GM19452 (cell line): ENCODE results near the gene C14orf39.

ENCODE experiments used
- ATAC-seq: cut with Tn5 transposase; IDR thresholded peaks from one replicate; pipeline ENCODE4 v1.9.1; 2021; ENCODE audit not compliant: unreplicated experiment

The C14orf39 gene

GRCh38 chr14:60485598-60486251, at the start of gene C14orf39:
Gene C14orf39, minus strand, starts transcription at chr14:60486063. Its CDS starts 985 bp downstream, at chr14:60485078.
- no peak for ATAC-seq

DNA sequence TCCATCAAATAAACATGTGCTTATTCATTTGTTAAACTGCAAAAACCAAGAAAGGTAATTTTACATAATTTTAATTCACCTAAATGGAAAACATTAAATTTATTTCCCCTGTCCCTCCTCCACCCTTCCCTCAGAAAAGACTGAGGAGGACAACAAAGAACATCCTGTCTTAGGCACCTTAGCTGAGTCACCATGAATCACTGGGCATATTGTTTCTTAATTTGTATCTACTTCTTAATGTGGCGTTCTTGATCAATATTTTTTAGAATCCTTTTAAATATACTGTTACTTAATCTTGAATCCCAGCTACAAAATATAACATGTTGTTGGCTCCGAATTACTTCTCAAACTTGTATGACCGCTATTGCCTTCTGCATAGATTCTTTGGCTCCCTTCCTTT, 46.6 kb upstream of the C14orf39 start:
- ATAC-seq: no peak

GRCh38 chr14:60515511-60516289, 29.8 kb upstream of the C14orf39 start:
- ATAC-seq: no peak

DNA sequence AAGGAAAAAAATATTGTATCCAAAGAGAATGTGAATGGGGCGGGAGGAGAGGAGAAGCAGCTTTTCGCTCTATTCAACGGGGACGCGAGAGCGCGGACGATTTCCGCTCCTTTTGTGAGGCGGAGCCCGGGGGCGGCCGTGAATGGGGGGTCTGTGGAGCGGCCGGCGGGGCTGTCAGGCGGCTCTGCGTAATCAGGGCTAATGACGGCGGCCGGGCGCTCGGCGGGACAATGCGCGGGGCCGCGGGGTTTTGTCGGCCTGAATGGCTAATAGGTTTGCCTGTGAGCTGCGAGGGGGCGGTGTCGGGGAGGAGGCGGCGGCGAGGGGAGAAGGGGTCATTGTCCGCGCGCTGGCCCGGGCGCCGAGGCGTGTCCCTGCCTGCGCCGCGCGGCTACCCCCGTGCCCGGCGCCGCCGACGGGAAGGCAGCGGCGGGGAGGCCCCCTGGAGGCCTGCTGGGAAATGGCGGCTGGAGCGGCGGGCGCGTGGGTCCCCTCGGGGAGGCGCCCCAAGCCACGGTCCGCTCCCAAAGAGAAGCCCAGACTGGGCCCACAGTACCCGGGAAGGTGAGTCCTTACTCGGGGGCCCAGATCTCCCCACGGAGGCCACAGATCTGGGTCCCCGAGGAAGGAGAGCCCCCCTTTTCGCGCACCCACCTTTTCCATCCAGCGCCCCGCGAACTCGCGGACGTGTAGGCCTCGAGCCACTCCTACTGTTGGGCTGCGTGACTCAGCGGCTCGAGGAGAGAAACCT, 29.1 kb upstream of the C14orf39 start:
- no peak for ATAC-seq

GRCh38 chr14:60514378-60514740, 28.5 kb upstream of the C14orf39 start:
- no peak for ATAC-seq

GRCh38 chr14:60512973-60513571, 27.2 kb upstream of the C14orf39 start:
- ATAC-seq: no peak

DNA sequence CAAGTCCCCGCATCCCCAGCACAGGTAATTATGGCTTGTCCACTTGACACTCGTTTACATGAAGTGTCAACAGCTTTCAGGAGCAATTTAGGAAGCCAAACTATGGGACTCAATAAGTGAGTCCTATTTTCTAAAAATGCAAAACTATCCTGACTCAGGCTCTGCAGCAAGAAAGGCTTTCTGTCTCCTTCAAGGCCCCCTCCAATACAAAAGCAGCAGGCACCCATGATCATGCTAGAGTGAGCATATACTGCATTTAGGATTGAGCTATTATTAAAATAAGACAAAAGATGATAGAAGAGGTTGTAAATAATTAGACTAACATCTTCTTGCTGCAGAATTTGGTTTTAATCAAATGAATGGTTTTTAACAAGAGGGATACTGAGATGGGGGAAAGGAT, 26.3 kb upstream of the C14orf39 start:
- ATAC-seq: no peak

- ATAC-seq: no peak
Observed at GRCh38 chr14:60510951-60511599, 25.2 kb upstream of the C14orf39 start.

DNA sequence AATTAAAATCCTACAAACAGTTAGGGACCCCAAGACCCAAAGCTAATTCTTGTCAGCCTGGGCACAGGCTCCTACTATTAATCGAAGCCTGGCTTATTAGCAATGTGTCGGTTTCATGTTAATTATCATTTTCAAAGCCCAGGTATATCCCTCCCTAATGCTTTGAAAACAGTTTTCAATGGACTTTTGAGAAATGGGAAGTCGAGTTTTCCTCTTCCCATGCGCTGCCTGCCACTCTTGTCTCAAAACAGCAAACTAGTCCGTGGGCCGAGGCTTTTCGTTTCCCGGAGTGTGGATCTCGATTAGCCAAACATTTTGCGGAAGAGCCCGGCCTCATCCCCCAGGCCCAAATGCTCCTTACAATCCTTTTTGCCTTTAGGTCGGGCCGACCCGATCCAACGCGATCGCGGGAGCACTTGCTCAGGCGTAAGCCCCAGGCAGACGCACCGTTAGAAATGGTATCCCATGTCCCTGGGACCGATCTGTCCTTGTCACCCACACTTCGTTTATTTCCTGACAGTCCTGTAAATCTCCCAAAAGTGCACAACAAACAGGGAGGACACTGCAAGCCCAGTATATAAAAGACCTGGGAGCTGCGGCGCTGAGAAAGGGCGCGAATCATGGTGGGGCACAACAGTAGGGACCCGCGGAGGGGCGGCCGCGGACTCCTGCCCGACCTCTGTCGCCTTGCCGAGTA, 24.5 kb upstream of the C14orf39 start:
- ATAC-seq: no peak

DNA sequence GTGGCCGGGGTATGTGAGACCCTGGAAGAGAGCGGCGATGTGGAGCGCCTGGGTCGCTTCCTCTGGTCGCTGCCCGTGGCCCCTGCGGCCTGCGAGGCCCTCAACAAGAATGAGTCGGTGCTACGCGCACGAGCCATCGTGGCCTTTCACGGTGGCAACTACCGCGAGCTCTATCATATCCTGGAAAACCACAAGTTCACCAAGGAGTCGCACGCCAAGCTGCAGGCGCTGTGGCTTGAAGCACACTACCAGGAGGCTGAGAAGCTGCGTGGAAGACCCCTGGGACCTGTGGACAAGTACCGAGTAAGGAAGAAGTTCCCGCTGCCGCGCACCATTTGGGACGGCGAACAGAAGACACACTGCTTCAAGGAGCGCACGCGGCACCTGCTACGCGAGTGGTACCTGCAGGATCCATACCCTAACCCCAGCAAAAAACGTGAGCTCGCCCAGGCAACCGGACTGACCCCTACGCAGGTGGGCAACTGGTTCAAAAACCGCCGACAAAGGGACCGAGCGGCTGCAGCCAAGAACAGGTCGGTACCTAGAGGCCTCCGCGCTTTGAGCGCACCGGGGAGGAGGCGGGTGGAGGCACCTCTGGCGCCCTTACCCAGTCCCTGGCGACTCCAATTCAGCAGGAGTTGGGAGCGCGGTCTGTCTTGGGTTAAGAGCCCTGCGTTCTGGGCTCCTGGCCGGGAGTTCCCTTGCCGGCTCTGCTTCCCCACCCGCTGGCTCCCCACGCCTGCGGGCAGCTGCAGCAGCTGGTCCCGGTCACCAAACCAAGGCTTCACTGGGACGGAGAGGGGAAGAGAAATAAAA, 23.8 kb upstream of the C14orf39 start:
- ATAC-seq: no peak

DNA sequence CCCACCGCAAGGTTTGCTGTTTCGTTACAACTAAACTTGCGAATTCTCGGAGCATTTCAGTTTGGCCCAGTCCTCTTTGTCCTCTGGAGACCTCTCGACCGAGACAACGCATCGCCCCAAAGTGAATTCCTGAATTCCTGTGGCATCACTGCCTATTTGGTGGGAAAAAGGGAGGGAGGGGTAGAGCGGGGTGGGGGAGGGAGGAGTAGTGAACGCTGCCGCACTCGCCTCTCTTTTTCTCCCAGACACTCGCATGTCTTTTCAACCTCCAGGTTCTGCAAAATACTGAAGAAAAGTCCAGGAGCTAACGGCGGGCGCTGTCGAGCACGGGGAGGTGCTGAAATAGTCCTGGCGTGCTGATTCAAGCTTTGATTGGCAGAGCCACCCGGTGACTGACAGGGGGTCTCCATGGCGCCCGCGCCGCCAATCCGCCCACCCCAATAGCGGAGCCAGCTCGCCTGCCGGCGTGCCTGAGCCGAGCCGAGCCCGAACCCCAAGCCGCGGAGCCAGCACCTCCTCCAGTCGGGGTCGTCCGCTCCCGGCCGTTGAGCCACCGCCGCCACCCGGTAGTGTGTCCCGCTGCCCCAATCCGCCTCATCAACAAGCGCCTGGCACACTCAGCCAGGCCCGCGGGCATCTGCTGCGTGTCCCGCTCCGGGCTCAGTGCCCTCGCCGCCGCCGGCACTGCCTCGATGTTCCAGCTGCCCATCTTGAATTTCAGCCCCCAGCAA, 23.0 kb upstream of the C14orf39 start, which contains the start of gene SIX6:
Gene SIX6 (plus strand): TSS at position 440 of the 731 bp plus-strand sequence. CDS start 253 bp downstream, at position 693.
- no peak for ATAC-seq

- no peak for ATAC-seq
Observed at GRCh38 chr14:60508363-60508706, 22.5 kb upstream of the C14orf39 start.

DNA sequence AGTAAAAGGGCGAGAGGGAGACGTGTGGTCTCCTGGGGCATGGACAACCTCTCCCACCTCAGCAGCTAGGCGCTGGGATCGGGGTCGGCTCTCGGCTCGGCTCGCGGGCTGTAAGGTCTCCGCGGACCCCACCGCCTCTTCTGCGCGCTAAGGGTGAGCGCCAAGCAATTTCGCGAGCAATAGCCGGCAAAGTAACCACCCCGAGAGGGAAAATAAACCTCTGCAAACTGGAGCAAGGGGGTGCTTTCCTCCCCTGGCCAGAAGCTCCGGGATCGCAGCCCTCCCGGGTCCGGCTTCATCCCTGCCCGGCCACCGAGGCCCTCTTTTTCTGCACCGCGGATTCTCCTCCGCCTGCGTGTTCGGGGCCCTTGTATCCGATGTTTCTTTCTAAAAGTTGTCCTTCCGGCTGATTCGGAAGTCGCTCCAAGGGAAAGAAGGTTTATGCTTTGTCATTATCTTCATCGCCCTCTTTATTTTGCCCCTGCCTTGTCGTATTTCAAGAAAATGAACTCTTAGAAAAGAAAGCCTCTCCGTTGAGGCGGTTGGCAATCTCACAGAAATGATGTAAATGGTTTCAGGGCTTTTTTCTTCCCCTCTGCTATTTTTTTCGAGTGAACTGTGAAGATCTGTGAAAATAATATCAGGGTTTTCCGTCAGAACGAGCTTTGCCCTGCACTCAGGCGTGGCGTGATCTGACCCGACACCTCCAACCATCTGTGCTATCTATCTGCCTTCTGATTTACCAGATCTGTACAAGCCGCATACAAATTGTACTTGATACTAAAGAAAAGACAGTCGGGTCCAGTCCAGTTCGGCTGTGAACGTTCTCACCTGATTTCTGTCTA, 21.3 kb upstream of the C14orf39 start:
- ATAC-seq: no peak

DNA sequence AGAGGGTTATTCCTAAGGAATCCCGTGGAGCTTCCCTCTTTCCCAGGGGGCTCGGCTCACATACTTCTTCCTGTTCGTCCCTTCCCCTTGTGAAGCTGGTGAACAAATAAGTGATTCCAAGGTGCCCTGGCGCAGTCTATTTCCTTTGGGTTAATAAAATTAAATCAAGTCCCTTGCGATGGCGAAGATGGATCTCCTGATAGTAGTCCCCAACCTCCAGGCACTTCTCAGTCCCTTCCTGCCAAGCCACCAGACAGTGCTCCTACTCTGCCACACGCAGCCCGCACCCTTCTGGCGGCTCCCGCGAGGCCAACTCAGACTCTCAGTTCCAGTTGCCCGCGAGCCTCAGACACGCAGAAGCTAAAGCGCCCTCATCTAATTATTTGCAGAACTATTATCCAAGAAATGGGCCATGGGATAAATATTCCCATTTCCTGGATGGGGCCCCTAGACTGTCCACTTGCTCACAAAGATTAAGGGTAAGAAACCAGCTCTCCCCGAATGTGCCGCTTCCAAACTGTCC, 20.7 kb upstream of the C14orf39 start:
- no peak for ATAC-seq

GRCh38 chr14:60506010-60506409, 20.1 kb upstream of the C14orf39 start:
- ATAC-seq: no peak

- ATAC-seq: no peak
Observed at GRCh38 chr14:60505448-60505847, 19.6 kb upstream of the C14orf39 start.

DNA sequence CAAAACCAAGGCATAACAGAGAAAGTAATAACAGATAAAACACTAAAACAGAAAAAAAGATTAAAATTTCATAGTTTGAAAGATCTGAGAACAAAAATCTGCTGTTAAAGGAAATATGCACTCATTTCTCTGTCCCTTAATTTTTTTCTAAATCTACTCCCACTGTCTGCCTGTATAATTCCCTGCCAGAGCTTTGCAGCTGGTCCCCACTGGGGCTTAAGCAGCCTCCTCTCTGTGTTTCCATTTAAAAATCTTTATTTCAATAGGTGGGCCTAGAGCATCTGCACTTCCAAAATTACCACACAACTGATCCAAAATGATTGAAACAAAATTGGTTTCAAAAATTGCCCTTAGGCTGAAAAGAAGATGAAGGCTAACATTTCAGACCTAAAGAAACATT, 16.7 kb upstream of the C14orf39 start:
- no peak for ATAC-seq

DNA sequence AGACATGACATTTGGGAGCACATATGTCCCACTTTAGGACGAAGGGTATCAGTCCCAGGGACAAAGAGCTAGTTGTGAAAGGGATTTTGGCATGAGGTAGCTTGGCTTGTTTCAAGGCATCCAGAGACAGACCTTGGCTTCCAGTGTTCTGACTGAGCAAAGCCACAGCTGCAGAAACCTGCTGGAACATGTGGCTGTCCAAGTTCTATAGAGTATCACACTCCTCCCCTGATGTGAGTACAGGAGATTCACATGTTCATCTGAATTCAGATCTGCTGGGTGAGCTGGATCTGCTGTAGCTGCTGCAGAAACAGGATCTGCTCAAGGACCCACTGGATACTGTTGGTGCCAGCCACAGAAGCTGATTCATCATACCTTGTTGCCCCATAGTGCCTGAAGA, 10.1 kb upstream of the C14orf39 start:
- no peak for ATAC-seq
